Endothelial cell of umbilical vein (primary cell): ENCODE measurements around the gene ADGRF3. TPM values are rescaled to one million over a fixed set of nuclear protein-coding genes. Genes with fewer than 3 reads are reported as not detected.

ENCODE experiments used
- BruUV-seq: library from RNA; stranded (reverse); fragments of 400-500 nt; replicated peaks from 2 replicates; lab custom pipeline; 2021; lab: Mats Ljungman, UMichigan
- CTCF ChIA-PET: fragments of 300-600, 350-600 bp; sonication (Branson Sonifier 250); formaldehyde crosslinking; loops from one replicate; lab custom pipeline; 2021; ENCODE audit warnings: antibody characterized with exemption, inconsistent platforms; lab: Charles Lee
- POLR2A ChIA-PET: fragments of 300-600, 350-600 bp; sonication (Branson Sonifier 250); formaldehyde crosslinking; loops from one replicate; lab custom pipeline; 2021; ENCODE audit warnings: antibody characterized with exemption, inconsistent platforms; lab: Charles Lee
- DNase-seq: peaks from one replicate; pipeline ENCODE4 v3.0.0-alpha.2; 2011; ENCODE audit warnings: low read depth, low spot score
- FAIRE-seq: peaks from 2 replicates; lab custom pipeline; 2011; peaks lifted over from hg19 to GRCh38; lab: Jason Lieb, UNC
- H2AFZ ChIP-seq: 2 replicates; pipeline ENCODE4 v1.6.0; 2012; ENCODE audit warnings: low read depth, low read length, control low read depth, inconsistent platforms
- H3K27ac ChIP-seq: 2 replicates; pipeline ENCODE4 v1.5.1; 2011; ENCODE audit warnings: low read depth, mild to moderate bottlenecking, control low read depth, low read length, moderate library complexity; ENCODE audit not compliant: insufficient read depth
- H3K27me3 ChIP-seq, 2 experiments: 2 replicates each; pipeline versions ENCODE4 v1.6.0 to v1.6.1; 2011; ENCODE audit warnings: low read length in 2 of 2, mixed read lengths in 1 of 2; ENCODE audit not compliant: control insufficient read depth in 2 of 2, insufficient read depth in 2 of 2
- H3K36me3 ChIP-seq, 2 experiments: 2 replicates in 1 of 2; 3 replicates in 1 of 2; pipeline ENCODE4 v1.5.1; 2011; ENCODE audit warnings: low read length in 2 of 2, mild to moderate bottlenecking in 1 of 2, moderate library complexity in 1 of 2; ENCODE audit not compliant: control insufficient read depth in 2 of 2, insufficient read depth in 2 of 2; ENCODE audit errors: extremely low read depth in 1 of 2
- H3K4me1 ChIP-seq: 3 replicates; pipeline ENCODE4 v1.5.1; 2011; ENCODE audit warnings: mild to moderate bottlenecking, low read length; ENCODE audit not compliant: control insufficient read depth, insufficient read depth; ENCODE audit errors: extremely low read depth
- H3K4me2 ChIP-seq: 2 replicates; pipeline ENCODE4 v1.6.1; 2011; ENCODE audit warnings: low read length, control low read depth, mixed read lengths; ENCODE audit not compliant: insufficient read depth
- H3K4me3 ChIP-seq, 3 experiments: fragments of 200-600 bp in 1 of 3; sonication (generic), shearing (Covaris generic) in 1 of 3; replicated peaks in 1 of 3; 2 replicates each; pipeline ENCODE4 v1.5.1; 2011 to 2016; ENCODE audit warnings: control low read depth in 3 of 3, low read length in 3 of 3, mild to moderate bottlenecking in 2 of 3, inconsistent platforms in 1 of 3, low read depth in 1 of 3, moderate library complexity in 1 of 3; ENCODE audit not compliant: insufficient read depth in 1 of 3
- H3K79me2 ChIP-seq: 2 replicates; pipeline ENCODE4 v1.6.0; 2012; ENCODE audit warnings: low read length, inconsistent platforms; ENCODE audit not compliant: control insufficient read depth, insufficient read depth
- H3K9ac ChIP-seq: replicated peaks from 2 replicates; pipeline ENCODE3; 2011; ENCODE audit warnings: low read length, control low read depth; ENCODE audit not compliant: insufficient read depth; ENCODE audit errors: extremely low read depth
- H3K9me1 ChIP-seq: replicated peaks from 3 replicates; pipeline ENCODE4 v1.6.0; 2011; ENCODE audit warnings: mild to moderate bottlenecking, low read length; ENCODE audit not compliant: control insufficient read depth, insufficient read depth; ENCODE audit errors: extremely low read depth
- H3K9me3 ChIP-seq: replicated peaks from 2 replicates; pipeline ENCODE4 v1.5.1; 2012; ENCODE audit warnings: low read length, inconsistent platforms; ENCODE audit not compliant: control insufficient read depth, insufficient read depth
- H4K20me1 ChIP-seq: replicated peaks from 2 replicates; pipeline ENCODE3; 2011; ENCODE audit warnings: mild to moderate bottlenecking, low read length; ENCODE audit not compliant: control insufficient read depth, insufficient read depth; ENCODE audit errors: extremely low read depth
- CTCF ChIP-seq, 2 donors: IDR thresholded peaks; 1 replicate in 1 of 2; 2 replicates in 1 of 2; pipeline ENCODE4 v1.5.1; 2011; ENCODE audit warnings: low read length in 2 of 2, mild to moderate bottlenecking in 2 of 2, moderate library complexity in 2 of 2, control low read depth in 1 of 2, inconsistent platforms in 1 of 2, low read depth in 1 of 2; ENCODE audit not compliant: insufficient read depth in 1 of 2; ENCODE audit errors: extremely low read depth in 1 of 2
- EZH2 ChIP-seq: IDR thresholded peaks from 2 replicates; pipeline ENCODE4 v1.6.1; 2012; ENCODE audit warnings: borderline replicate concordance, low read depth, mild to moderate bottlenecking, moderate library complexity, low read length, inconsistent platforms; ENCODE audit not compliant: severe bottlenecking
- FOS ChIP-seq: IDR thresholded peaks from 2 replicates; pipeline ENCODE4 v1.6.1; 2011; ENCODE audit warnings: mild to moderate bottlenecking, low read length, moderate library complexity, borderline replicate concordance; ENCODE audit not compliant: insufficient read depth
- GATA2 ChIP-seq: IDR thresholded peaks from 2 replicates; pipeline ENCODE4 v1.7.0; 2011; ENCODE audit warnings: low read depth, mild to moderate bottlenecking, moderate library complexity, mixed read lengths, low read length; ENCODE audit not compliant: insufficient read length, insufficient read depth
- MAX ChIP-seq: IDR thresholded peaks from 2 replicates; pipeline ENCODE4 v1.6.1; 2011; ENCODE audit not compliant: insufficient read depth, insufficient read length
- MYC ChIP-seq: IDR thresholded peaks from one replicate; pipeline ENCODE4 v1.6.1; 2011; ENCODE audit warnings: mild to moderate bottlenecking, low read depth, low read length
- POLR2A ChIP-seq: IDR thresholded peaks from 2 replicates; pipeline ENCODE4 v1.6.1; 2012; ENCODE audit warnings: low read depth, mild to moderate bottlenecking, control low read depth, low read length
- POLR2AphosphoS5 ChIP-seq: IDR thresholded peaks from 2 replicates; pipeline ENCODE4 v1.6.1; 2012; ENCODE audit warnings: low read depth, mild to moderate bottlenecking, control low read depth, low read length, moderate library complexity; ENCODE audit not compliant: insufficient read depth
- dilution Hi-C: fragments of 300-500 bp; cut with MboI; formaldehyde crosslinking; loops from one replicate; pipeline ENCODE4 v1.15.0; 2019; ENCODE audit warnings: low sequenced_read_pairs; ENCODE audit not compliant: extremely low pct_ligation_motif_present
- intact Hi-C: fragments of 100-400 bp; cut with micrococcal nuclease; formaldehyde crosslinking; loops from one replicate; pipeline ENCODE4 v1.10.0; 2022
- polyA plus RNA-seq, 4 experiments: library from polyadenylated mRNA; depleted of rRNA in 3 of 4; stranded (reverse) in 3 of 4; unstranded in 1 of 4; fragments of >200 nt; gene quantifications; 2 replicates each; pipeline versions ENCODE4 v1.2.1 to v1.2.3, GENCODE V29; 2011 to 2012; ENCODE audit warnings: missing spikeins in 1 of 4
- total RNA-seq: library from RNA; stranded (reverse); gene quantifications from 2 replicates; pipeline ENCODE4 v1.2.3, GENCODE V29; 2021

The ADGRF3 gene
- total and polyA plus RNA-seq, 2 donors (not counting 3 experiments of a cell fraction or from before 2014, with no cell fraction given): 0.21 to 0.73 TPM

GRCh38 chr2:26356111-26356510 lies 9.5 kb upstream of the ADGRF3 start:
- Histone ChIP-seq H2AFZ (no peak overlapping the region), H3K27ac (no peak overlapping the region), H3K79me2 (peaks cover 88% of the 10 kb centered on the region), H3K9ac (no peak overlapping the region), H3K9me1 (no peaks in the 10 kb centered on the region), H4K20me1 (no peaks in the 10 kb centered on the region), H3K4me1 (no peaks in the 10 kb centered on the region), H3K36me3 (no peaks in the 10 kb centered on the region), H3K4me3 (no peak overlapping the region), H3K4me2 (no peak overlapping the region), H3K27me3 (no peaks in the 10 kb centered on the region), H3K9me3 (no peaks in the 10 kb centered on the region)
- ChIA-PET POLR2A (no interaction called here), CTCF (no interaction called here)
- dilution Hi-C loops: no loop called here
- FAIRE-seq: no peak
- DNase-seq: no peak
- no TSS peak for BruUV-seq
- TF ChIP-seq FOS (no peak), POLR2AphosphoS5 (no peak), GATA2 (no peak), CTCF (IDR thresholded peaks at IDR 0.05; ENCODE audit: extremely low read depth in 1 of 2, insufficient read depth in 1 of 2, low read depth in 1 of 2, low read length in 2 of 2) (no peak), MAX (no peak), EZH2 (no peak), POLR2A (no peak), MYC (no peak)
- intact Hi-C loops: no loop called here
